ENCODE results near the gene SLC6A1. TPM values are rescaled to one million over a fixed set of nuclear protein-coding genes. Genes with fewer than 3 reads are reported as not detected.

SLC6A1 gene
- total and polyA plus RNA-seq, 2 of the 4 experiments (the other 2 are of a cell fraction), result 0.02 TPM; not detected in 1

GRCh38 chr3:11085093-11085840 lies 92.7 kb downstream of the SLC6A1 start:
- no peak overlapping the region for H3K4me2 ChIP-seq (ENCODE audit: low read depth, low read length)
- H3K9me1 ChIP-seq (ENCODE audit: insufficient read depth, low read length), result no peaks in the 10 kb centered on the region; the same call in 1 of the 2 replicates
- H3K79me1 ChIP-seq (ENCODE audit: low read depth in 1 of 2, low read length in 2 of 2), result no peaks in the 10 kb centered on the region
- H3K18ac ChIP-seq (ENCODE audit: low read depth, low read length), result no peak overlapping the region
- intact Hi-C loops (cut with micrococcal nuclease) (no loop called here), dilution Hi-C loops (cut with HindIII; ENCODE audit: low sequenced_read_pairs, unreplicated experiment) (no loop called here), in situ Hi-C loops (cut with MboI; ENCODE audit: low sequenced_read_pairs) (no loop called here)
- 0 out of 2 replicates have a peak overlapping the region, but pooled peaks have one; percentile 12 for H3K4ac ChIP-seq (ENCODE audit: low read depth, low read length)
- H2AFZ ChIP-seq (replicated peaks; ENCODE audit: low read length, poor library complexity), result no peak overlapping the region
- no peak overlapping the region for H3K23ac ChIP-seq (ENCODE audit: low read depth, low read length)
- H3K27me3 ChIP-seq (ENCODE audit: control insufficient read depth, insufficient read depth, low read length), result no peaks in the 10 kb centered on the region; the same call in 1 of the 2 replicates
- no peak overlapping the region for H2BK5ac ChIP-seq (ENCODE audit: low read depth, low read length, poor library complexity, severe bottlenecking)
- H3K9me3 ChIP-seq (ENCODE audit: control insufficient read depth, insufficient read depth, low read length), result no peaks in the 10 kb centered on the region
- 0 out of 2 replicates have a peak overlapping the region, but pooled peaks have one; percentile 11 for H4K91ac ChIP-seq (ENCODE audit: insufficient read depth, low read depth, low read length)
- H4K5ac ChIP-seq (ENCODE audit: low read depth, low read length), result no peak overlapping the region
- H3K9ac ChIP-seq (ENCODE audit: low read depth, low read length), result no peak overlapping the region
- DNase-seq, result peak; percentile 51
- no peak overlapping the region for H3K27ac ChIP-seq (ENCODE audit: insufficient read depth, low read length)
- 64% methylated on average over 2 of the region's 10 CpGs; no CpG with 5 or more reads in 1 of the 2 experiments for WGBS, 2 experiments (ENCODE audit: extremely low coverage in 2 of 2, insufficient read length in 1 of 2)
- H3K36me3 ChIP-seq (ENCODE audit: control insufficient read depth, insufficient read depth, low read length), result no peaks in the 10 kb centered on the region
- peak; percentile 82 for ATAC-seq (ENCODE audit: low read depth)
- H2AK9ac ChIP-seq (replicated peaks; ENCODE audit: low read depth, low read length, poor library complexity), result no peak overlapping the region
- no peaks in the 10 kb centered on the region for H4K20me1 ChIP-seq (ENCODE audit: insufficient read depth, low read length)
- ChIA-PET CTCF (no interaction called here), POLR2A (ENCODE audit: unreplicated experiment) (interaction anchor here (0.6 kb wide), 1 partner anchor 13 kb away, joined by 3 read pairs; no protein-coding TSS in a partner anchor)
- no peak overlapping the region for H2BK15ac ChIP-seq (ENCODE audit: low read depth, low read length)
- TF ChIP-seq MXI1 (IDR thresholded peaks at IDR 0.05; ENCODE audit: borderline replicate concordance, low read depth, low read length), result no peak
- peak; percentile 30; the same call in 1 of the 2 replicates for TF ChIP-seq MAFK (IDR thresholded peaks at IDR 0.05; ENCODE audit: low read depth, low read length)
- peak overlapping the region; percentile 40; the same call in 1 of the 2 replicates for H3K14ac ChIP-seq (replicated peaks; ENCODE audit: low read depth, low read length)
- no peak overlapping the region for H2BK120ac ChIP-seq (ENCODE audit: low read depth, low read length)
- no peak overlapping the region for H2AK5ac ChIP-seq (ENCODE audit: low read depth, low read length)
- peak overlapping the region in 1 of 2 experiments; percentile 17; a peak in 1 of 4 replicates for H4K8ac ChIP-seq (ENCODE audit: low read depth in 2 of 2, low read length in 2 of 2)
- H3K4me3 ChIP-seq (ENCODE audit: insufficient read depth, low read depth, low read length), result no peak overlapping the region
- no TSS peak for BruUV-seq (replicated peaks)
- H3K56ac ChIP-seq (ENCODE audit: extremely low read depth, insufficient read depth, low read length), result no peak overlapping the region
- peaks cover 6% of the 10 kb centered on the region; the same call in 1 of the 2 replicates for H3K4me1 ChIP-seq (ENCODE audit: control insufficient read depth, insufficient read depth, low read length)
- H2BK20ac ChIP-seq (ENCODE audit: low read depth, low read length), result no peak overlapping the region

Data from IMR-90 (cell line).